GM19035 (cell line): ENCODE measurements around the gene RAB43.

Experiments used
- ATAC-seq: cut with Tn5 transposase; IDR thresholded peaks from one replicate; pipeline ENCODE4 v1.9.1; 2021; ENCODE audit not compliant: unreplicated experiment

Gene RAB43

GRCh38 chr3:129061888-129062834, 59.4 kb downstream of the RAB43 start:
- no peak for ATAC-seq

GRCh38 chr3:129061023-129061887, 60.3 kb downstream of the RAB43 start:
- no peak for ATAC-seq

GRCh38 chr3:129060276-129061022, 61.2 kb downstream of the RAB43 start, which contains the start of gene GP9:
GP9 (plus strand) TSS chr3:129060779; CDS start chr3:129061740, 961 bp downstream.
- no peak for ATAC-seq

DNA sequence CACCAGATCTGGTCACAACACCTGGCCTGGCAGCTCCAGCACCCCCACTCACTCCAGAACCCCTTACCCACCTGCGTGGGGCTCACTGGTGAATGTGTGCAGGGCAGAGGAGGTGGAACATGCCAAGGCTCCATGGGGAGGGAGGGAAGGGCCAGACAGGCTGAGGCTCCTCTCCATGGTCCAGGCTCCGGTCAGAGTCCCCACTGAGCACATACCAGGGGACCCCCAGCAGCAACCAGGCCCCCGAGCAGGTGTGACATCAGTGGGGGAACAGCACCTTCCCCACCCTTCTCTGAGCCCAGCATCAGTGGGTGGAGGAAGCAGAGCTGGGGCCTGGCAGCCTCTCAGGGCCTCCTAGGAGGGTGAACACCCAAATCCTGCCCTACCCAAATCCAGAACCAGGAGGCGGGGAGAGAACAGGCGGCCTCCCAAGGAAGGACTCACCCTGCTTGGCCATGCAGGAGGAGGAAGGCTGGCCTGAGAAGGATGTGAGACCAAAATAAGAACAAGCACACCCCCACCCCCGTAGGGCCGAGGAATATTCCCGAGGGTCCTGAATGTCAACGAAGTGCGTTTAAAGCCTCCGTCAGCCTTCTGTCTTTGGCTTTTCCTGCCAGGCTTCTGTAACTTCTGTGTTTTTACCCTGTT, 62.2 kb downstream of the RAB43 start:
- no peak for ATAC-seq

DNA sequence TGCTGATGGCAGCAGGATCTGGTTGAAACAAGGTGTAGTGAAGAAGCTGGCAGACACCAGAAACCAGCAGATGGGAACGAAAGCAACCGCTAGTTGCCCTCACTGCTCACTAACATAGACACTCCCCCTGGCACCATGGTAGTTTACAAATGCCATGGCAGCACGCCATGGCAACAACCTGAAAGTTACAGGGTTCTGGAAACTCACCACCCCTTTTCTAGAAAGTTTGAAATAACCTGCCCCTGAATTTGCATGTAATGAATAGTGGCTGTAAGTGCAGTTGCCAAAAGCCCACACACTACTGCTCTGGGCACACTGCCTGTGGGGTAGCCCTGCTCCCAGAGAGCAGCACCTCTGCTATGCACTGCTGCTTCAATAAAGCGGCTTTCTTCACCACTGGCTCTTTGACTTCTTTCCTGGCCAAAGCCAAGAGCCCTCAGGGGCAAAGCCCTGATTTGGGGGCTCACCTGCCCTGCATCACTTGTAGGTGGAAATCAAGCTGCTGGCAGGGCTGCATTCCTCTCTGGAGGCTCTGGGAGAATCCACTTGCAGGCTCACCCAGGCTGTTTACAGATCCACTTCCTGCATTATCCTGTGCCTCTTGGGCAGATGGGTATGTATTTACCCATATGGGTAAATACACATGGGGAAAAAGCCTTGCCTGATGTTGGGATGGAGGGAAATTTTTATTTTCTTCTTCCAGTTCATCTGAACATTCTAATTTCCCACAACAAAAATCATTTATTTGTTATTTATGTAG, 63.0 kb downstream of the RAB43 start:
- no peak for ATAC-seq

DNA sequence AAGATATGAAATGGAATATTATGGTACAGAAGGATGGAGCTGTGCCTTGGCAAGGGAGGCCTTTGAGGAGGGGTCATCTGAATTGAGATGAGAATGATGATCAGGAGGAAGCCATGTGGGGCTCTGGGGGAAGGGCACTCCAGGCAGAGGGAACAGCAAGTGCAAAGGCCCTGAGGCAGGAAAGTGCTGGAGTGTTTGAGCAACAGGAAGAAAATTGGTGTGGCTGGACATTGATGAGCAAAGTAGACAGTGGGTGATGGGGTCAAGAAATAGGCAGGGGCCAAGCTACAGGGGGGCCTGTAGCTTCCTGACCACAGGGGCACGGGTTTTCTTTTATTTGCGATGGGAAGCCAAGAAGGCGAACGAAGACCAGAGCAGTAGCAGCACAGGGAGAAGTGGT, 64.4 kb downstream of the RAB43 start:
- ATAC-seq, result no peak

- no peak for ATAC-seq
Observed at GRCh38 chr3:129056451-129057173, 65.0 kb downstream of the RAB43 start.

GRCh38 chr3:129054605-129055104, 66.9 kb downstream of the RAB43 start:
- ATAC-seq, result no peak

GRCh38 chr3:129052675-129053074, 68.9 kb downstream of the RAB43 start:
- no peak for ATAC-seq

- ATAC-seq, result no peak
Observed at GRCh38 chr3:129051871-129052340, 69.7 kb downstream of the RAB43 start.

DNA sequence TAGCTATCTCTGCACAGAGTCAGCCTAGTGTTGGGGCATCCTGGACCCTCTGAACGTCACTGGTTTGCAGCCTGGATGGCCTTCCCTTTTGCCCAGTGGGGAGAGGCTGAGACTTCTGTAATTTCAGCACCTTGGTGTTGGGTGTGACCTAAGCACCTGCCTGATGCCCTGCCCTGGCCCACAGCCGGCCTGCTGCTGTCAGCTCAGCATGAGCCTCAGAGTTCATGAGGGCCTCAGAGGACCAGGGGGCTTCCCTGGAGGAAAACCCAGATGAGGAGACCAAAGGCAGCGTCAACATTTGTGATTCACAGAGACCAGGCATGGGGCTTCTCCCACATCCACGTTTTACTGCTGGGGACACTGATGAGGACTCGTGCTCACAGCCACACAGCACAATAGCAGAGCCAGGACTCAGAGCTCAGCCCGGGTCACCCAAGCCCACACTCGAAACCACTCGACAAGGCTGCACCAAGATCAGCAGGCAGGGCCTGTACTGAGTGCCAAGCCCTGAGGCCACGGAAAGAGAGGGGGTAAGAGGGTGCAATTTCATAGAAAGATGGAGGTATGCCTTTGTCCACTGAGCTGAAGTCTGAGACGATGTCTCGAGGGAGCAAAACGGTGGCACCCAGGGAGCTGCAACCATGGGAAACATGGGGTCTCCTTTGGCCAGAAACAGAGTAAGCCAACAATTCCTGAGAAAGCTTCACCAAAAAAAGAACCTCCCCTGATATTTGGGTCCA, 70.9 kb downstream of the RAB43 start:
- ATAC-seq, result no peak

DNA sequence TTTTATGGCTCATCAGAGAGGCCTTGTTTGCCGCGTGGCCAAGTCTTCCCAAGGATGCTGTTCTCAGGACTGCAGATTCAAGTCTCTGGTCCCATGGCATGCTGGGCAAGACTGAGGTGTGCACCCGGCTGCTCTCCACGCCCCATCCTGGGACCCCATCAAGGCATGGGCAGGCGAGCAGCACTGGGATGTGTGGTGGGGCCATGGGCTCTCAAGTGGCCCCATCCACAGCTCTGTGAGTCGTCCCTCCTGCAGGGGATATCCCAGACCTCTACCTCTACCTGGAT, 74.1 kb downstream of the RAB43 start:
- no peak for ATAC-seq

GRCh38 chr3:129046732-129047552, 74.7 kb downstream of the RAB43 start:
- ATAC-seq, result no peak

DNA sequence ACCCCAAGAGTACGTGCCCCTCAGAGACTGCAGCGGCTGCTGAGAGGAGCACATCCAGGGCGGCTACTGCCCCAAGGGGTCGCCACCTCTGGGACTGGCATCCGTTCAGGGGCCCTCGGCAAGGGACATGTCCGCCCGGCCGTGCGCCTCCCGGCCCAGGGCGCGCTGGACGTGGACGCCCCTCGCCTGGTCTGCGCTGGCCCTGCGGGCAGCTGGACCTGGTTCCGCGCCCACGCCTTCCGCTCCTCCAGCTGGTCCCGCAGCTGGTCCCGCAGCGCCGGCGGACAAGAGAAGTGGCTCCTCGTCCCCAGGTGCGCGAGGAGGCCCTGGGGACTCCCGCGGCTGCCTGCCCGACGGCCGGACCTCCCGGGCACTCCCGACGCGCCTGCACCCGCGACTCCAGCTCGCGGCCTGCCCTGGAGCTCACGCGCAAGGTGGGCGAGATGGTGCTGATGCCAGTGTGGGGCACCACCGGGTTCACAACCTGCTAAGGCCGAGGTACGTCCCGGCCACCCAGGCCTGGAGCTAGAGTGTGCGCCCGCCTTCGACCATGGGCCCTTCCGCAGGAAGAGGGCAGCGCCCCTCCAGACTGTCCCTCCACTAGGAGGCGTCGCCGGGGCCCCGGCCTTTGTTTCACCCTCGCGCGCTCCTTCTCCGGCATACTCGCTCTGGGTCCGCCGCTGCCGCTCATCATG, 75.4 kb downstream of the RAB43 start:
- no peak for ATAC-seq

DNA sequence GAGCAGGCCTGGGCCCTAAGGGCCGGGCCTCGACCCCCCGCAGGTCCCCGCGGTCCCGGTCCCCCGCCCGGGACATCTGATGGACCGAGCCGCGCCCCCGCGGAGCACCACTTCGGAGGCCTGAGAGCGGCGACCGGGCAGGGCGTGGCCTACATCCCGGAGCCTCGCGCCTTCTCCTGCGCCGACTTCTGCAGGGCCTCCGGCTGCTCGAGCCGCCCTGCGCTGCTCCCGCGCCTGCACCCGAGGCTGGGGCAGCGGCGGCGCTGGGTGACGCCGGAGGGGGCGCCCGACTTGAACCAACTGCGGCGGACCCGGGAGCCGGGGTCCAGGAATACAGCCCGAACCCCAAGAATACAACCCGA, 75.9 kb downstream of the RAB43 start:
- no peak for ATAC-seq

GRCh38 chr3:129040579-129041300, 80.9 kb downstream of the RAB43 start:
- no peak for ATAC-seq

- no peak for ATAC-seq
Observed at GRCh38 chr3:129040039-129040336, 81.6 kb downstream of the RAB43 start.
